HCT116 (cell line): Measurements from ENCODE around the gene C1orf35. TPM values are rescaled to one million over a fixed set of nuclear protein-coding genes. Genes with fewer than 3 reads are reported as not detected.

Source experiments
- ATAC-seq: fragments of 200-7000 bp; cut with Tn5 transposase; 2 replicates; pipeline ENCODE4 v1.9.1; 2020; ENCODE audit warnings: mild to moderate bottlenecking, moderate library complexity
- Bru-seq: library from RNA; stranded (reverse); fragments of 400-500 nt; gene quantifications from one replicate; lab custom pipeline; 2021; lab: Mats Ljungman, UMichigan
- BruChase-seq, 2 experiments: library from RNA; stranded (reverse); fragments of 400-500 nt; gene quantifications; one replicate each; lab custom pipeline; 2021; lab: Mats Ljungman, UMichigan
- BruUV-seq: library from RNA; stranded (reverse); fragments of 400-500 nt; replicated peaks from 2 replicates; lab custom pipeline; 2021; lab: Mats Ljungman, UMichigan
- CTCF ChIA-PET: fragments of 300-600 bp; sonication (Branson Sonifier 250); formaldehyde crosslinking; loops from one replicate; lab custom pipeline; 2021; ENCODE audit warnings: antibody characterized with exemption; lab: Charles Lee
- POLR2A ChIA-PET: fragments of 300-600, 350-600 bp; sonication (Branson Sonifier 250); formaldehyde crosslinking; loops from one replicate; lab custom pipeline; 2021; ENCODE audit warnings: antibody characterized with exemption; lab: Charles Lee
- RAD21 ChIA-PET, 2 experiments: fragments of 300-600 bp; sonication (Branson Sonifier 250); formaldehyde crosslinking; loops; one replicate each; lab custom pipeline; 2023; ENCODE audit warnings: low total read pairs in 2 of 2; ENCODE audit not compliant: uncharacterized antibody in 2 of 2, unreplicated experiment in 2 of 2, low non-redundant PET in 1 of 2; lab: Charles Lee
- DNase-seq: peaks from one replicate; pipeline ENCODE4 v3.0.0-alpha.2; 2010; ENCODE audit warnings: low read depth, low spot score
- H2AFZ ChIP-seq: fragments of 200-600 bp; shearing (Covaris generic), sonication (generic); 2 replicates; pipeline ENCODE4 v1.6.1; 2017; ENCODE audit warnings: low read depth, mixed run types, mixed read lengths, antibody characterized with exemption, low read length; ENCODE audit not compliant: poor library complexity, severe bottlenecking
- H3K27ac ChIP-seq: 2 replicates; pipeline ENCODE4 v1.5.1; 2012; ENCODE audit warnings: low read depth, low read length
- H3K27me3 ChIP-seq: fragments of 200-600 bp; sonication (generic); 2 replicates; pipeline ENCODE4 v1.6.1; 2016; ENCODE audit warnings: mixed run types, low read length, mixed read lengths; ENCODE audit not compliant: insufficient read depth
- H3K36me3 ChIP-seq, 2 experiments: fragments of 200-500 bp in 1 of 2; fragments of 200-600 bp in 1 of 2; sonication (Bioruptor generic) in 1 of 2; sonication (generic) in 1 of 2; 2 replicates each; pipeline versions ENCODE4 v1.5.1 to v1.6.1; 2014 to 2016; ENCODE audit warnings: low read length in 2 of 2, inconsistent platforms in 1 of 2, mixed read lengths in 1 of 2, mixed run types in 1 of 2; ENCODE audit not compliant: insufficient read depth in 2 of 2, control insufficient read depth in 1 of 2
- H3K4me1 ChIP-seq, 2 experiments: fragments of 200-600 bp in 1 of 2; sonication (generic) in 1 of 2; 2 replicates each; pipeline versions ENCODE4 v1.5.1 to v1.6.1; 2012 to 2017; ENCODE audit warnings: low read length in 2 of 2, inconsistent platforms in 1 of 2, mild to moderate bottlenecking in 1 of 2, mixed read lengths in 1 of 2, mixed run types in 1 of 2, moderate library complexity in 1 of 2; ENCODE audit not compliant: insufficient read depth in 2 of 2, control insufficient read depth in 1 of 2
- H3K4me2 ChIP-seq: fragments of 200-600 bp; sonication (generic); 2 replicates; pipeline ENCODE4 v1.6.1; 2017; ENCODE audit warnings: mixed run types, low read length, mixed read lengths
- H3K4me3 ChIP-seq, 2 experiments: fragments of 200-600 bp in 1 of 2; sonication (generic) in 1 of 2; replicated peaks in 1 of 2; 2 replicates each; pipeline ENCODE4 v1.5.1; 2011 to 2016; ENCODE audit warnings: low read length in 2 of 2, control low read depth in 1 of 2, low read depth in 1 of 2, mild to moderate bottlenecking in 1 of 2, mixed read lengths in 1 of 2, mixed run types in 1 of 2
- H3K79me2 ChIP-seq: fragments of 200-600 bp; sonication (generic); 2 replicates; pipeline ENCODE4 v1.6.1; 2017; ENCODE audit warnings: mild to moderate bottlenecking, mixed run types, low read length, moderate library complexity, mixed read lengths; ENCODE audit not compliant: insufficient read depth
- H3K9ac ChIP-seq: fragments of 200-600 bp; sonication (generic); 2 replicates; pipeline ENCODE4 v1.6.1; 2016; ENCODE audit warnings: low read length, mixed read lengths
- H3K9me2 ChIP-seq: fragments of 200-600 bp; sonication (generic), shearing (Covaris generic); 2 replicates; pipeline ENCODE4 v1.6.1; 2017; ENCODE audit warnings: mixed run types, mild to moderate bottlenecking, moderate library complexity; ENCODE audit not compliant: insufficient read depth
- H3K9me3 ChIP-seq, 2 experiments: fragments of 200-500 bp in 1 of 2; fragments of 200-600 bp in 1 of 2; sonication (Bioruptor generic) in 1 of 2; sonication (generic) in 1 of 2; 2 replicates each; pipeline ENCODE4 v1.6.1; 2014 to 2017; ENCODE audit warnings: low read length in 2 of 2, mixed read lengths in 2 of 2, inconsistent platforms in 1 of 2, low read depth in 1 of 2, mild to moderate bottlenecking in 1 of 2, mixed run types in 1 of 2, moderate library complexity in 1 of 2; ENCODE audit not compliant: control insufficient read depth in 1 of 2, insufficient read depth in 1 of 2
- H4K20me1 ChIP-seq: fragments of 200-600 bp; sonication (generic), shearing (Covaris generic); 2 replicates; pipeline ENCODE4 v1.6.1; 2017; ENCODE audit warnings: mixed run types, mild to moderate bottlenecking, moderate library complexity; ENCODE audit not compliant: insufficient read depth
- EZH2 ChIP-seq: fragments of 200-600 bp; sonication (generic); IDR thresholded peaks from 2 replicates; pipeline ENCODE4 v1.6.1; 2017; ENCODE audit warnings: antibody characterized with exemption, mixed run types
- POLR2A ChIP-seq: IDR thresholded peaks from 2 replicates; pipeline ENCODE4 v1.7.0; 2011; ENCODE audit warnings: borderline replicate concordance; ENCODE audit not compliant: insufficient read depth, insufficient read length; ENCODE audit errors: extremely low read depth
- POLR2AphosphoS5 ChIP-seq: IDR thresholded peaks from 2 replicates; pipeline ENCODE4 v1.6.1; 2011; ENCODE audit warnings: mild to moderate bottlenecking, low read depth, low read length, moderate library complexity
- ZBTB33 ChIP-seq: IDR thresholded peaks from 2 replicates; pipeline ENCODE4 v1.6.1; 2011; ENCODE audit warnings: mild to moderate bottlenecking, low read length, moderate library complexity; ENCODE audit not compliant: insufficient replicate concordance; ENCODE audit errors: extremely low read depth
- ZFX ChIP-seq: fragments of 450-650 bp; IDR thresholded peaks from 2 replicates; pipeline ENCODE4 v1.6.1; 2017
- intact Hi-C: fragments of 100-400 bp; cut with micrococcal nuclease; formaldehyde crosslinking; loops from 2 replicates; pipeline ENCODE4 v1.10.0; 2022
- long read RNA-seq: library from polyadenylated mRNA; unstranded; transcript quantifications from one replicate; pipeline ENCODE4 v2.0.0, GENCODE V29; 2021; ENCODE audit not compliant: unreplicated experiment
- polyA plus RNA-seq: library from polyadenylated mRNA; unstranded; fragments of >200 nt; gene quantifications from 2 replicates; pipeline ENCODE4 v1.2.1, GENCODE V29; 2012; ENCODE audit warnings: missing spikeins
- total RNA-seq: library from RNA; stranded (reverse); gene quantifications from one replicate; pipeline ENCODE4 v1.2.1, GENCODE V29; 2021; ENCODE audit not compliant: unreplicated experiment

C1orf35 gene
- total RNA-seq (26.1 TPM), Bru-seq, nascent RNA (percentile 66 among the genes with signal in this experiment), BruChase-seq, experiment 1, labeled RNA remaining after a 6-hour chase (percentile 79 among the genes with signal in this experiment), BruChase-seq, experiment 2, labeled RNA remaining after a 2-hour chase (percentile 87 among the genes with signal in this experiment)
- polyA plus RNA-seq = 19.2 and 19.3 TPM in 2 replicates
- long read RNA-seq, transcript C1orf35-201 (8 exons, 1,427 nt) = major isoform, 10 of 68 reads
- long read RNA-seq, partial matches to known transcripts = 42 of 68 reads
- long read RNA-seq, other reads (novel, unspliced or antisense) = 13 of 68 reads

GRCh38 chr1:228102791-228103620, at the start of gene C1orf35:
Gene C1orf35 (minus strand): TSS chr1:228103325. CDS start chr1:228103227, 98 bp downstream.
- ChIA-PET CTCF (no interaction called here), RAD21 (no interaction called here), POLR2A (no interaction called here)
- Histone ChIP-seq H3K27me3 (no peaks in the 10 kb centered on the region), H2AFZ (no peak within 1 kb of the TSS), H3K4me1 (peaks cover 5 to 22% of the 10 kb centered on the region in 2 experiments; a peak in 3 of 4 replicates), H3K36me3 (peaks cover 9 to 30% of the 10 kb centered on the region in 2 experiments; a peak in 2 of 4 replicates), H3K4me2 (peak within 1 kb of the TSS; percentile 94), H3K27ac (peak within 1 kb of the TSS; percentile 85), H3K9me2 (no peaks in the 10 kb centered on the region), H3K9ac (peak within 1 kb of the TSS; percentile 91), H3K9me3 (no peaks in the 10 kb centered on the region), H3K79me2 (peaks cover 49% of the 10 kb centered on the region), H3K4me3 (peak within 1 kb of the TSS; percentile 82 to 91), H4K20me1 (no peaks in the 10 kb centered on the region)
- ATAC-seq = peak; percentile 83
- peak; percentile 84 for DNase-seq
- intact Hi-C loops = loop anchor here (1.0 kb wide), 1 partner anchor 104 kb away; no protein-coding TSS in a partner anchor
- TF ChIP-seq EZH2 (no peak), ZFX (peak; percentile 91), POLR2AphosphoS5 (peak; percentile 72), POLR2A (peak; percentile 79), ZBTB33 (peak; percentile 18)
- BruUV-seq = no TSS peak
